ENCODE results near the gene ANGEL1.

ANGEL1 gene

GRCh38 chr14:76780058-76780345 is 32.7 kb downstream of the ANGEL1 start:
- in situ Hi-C loops (cut with MboI; ENCODE audit: low sequenced_read_pairs), result no loop called here

GRCh38 chr14:76779221-76780057 is 33.2 kb downstream of the ANGEL1 start:
- in situ Hi-C loops (cut with MboI; ENCODE audit: low sequenced_read_pairs), result no loop called here

- in situ Hi-C loops (cut with MboI; ENCODE audit: low sequenced_read_pairs), result no loop called here
Measured at GRCh38 chr14:76778546-76779215, 34.0 kb downstream of the ANGEL1 start.

DNA sequence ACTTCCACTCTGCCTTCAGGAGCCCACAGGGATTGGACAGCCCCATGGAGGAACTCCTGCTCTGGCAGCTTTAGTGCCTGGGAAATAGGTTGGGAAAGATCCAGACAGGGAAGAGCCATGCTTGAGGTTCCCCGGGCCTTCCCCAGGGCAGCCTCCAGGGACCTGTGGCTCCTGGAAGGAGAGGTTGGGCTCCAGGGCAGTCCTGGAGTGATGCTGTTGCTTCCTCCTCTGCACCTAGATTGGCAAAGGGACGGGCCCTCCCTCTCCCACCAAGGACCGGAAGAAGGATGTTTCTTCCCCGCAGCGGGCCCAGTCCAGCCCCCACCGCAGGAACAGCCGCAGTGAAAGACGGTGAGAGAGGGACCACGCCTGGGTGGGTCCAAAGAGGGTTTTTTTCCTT is 35.0 kb downstream of the ANGEL1 start:
- in situ Hi-C loops (cut with MboI; ENCODE audit: low sequenced_read_pairs), result no loop called here

DNA sequence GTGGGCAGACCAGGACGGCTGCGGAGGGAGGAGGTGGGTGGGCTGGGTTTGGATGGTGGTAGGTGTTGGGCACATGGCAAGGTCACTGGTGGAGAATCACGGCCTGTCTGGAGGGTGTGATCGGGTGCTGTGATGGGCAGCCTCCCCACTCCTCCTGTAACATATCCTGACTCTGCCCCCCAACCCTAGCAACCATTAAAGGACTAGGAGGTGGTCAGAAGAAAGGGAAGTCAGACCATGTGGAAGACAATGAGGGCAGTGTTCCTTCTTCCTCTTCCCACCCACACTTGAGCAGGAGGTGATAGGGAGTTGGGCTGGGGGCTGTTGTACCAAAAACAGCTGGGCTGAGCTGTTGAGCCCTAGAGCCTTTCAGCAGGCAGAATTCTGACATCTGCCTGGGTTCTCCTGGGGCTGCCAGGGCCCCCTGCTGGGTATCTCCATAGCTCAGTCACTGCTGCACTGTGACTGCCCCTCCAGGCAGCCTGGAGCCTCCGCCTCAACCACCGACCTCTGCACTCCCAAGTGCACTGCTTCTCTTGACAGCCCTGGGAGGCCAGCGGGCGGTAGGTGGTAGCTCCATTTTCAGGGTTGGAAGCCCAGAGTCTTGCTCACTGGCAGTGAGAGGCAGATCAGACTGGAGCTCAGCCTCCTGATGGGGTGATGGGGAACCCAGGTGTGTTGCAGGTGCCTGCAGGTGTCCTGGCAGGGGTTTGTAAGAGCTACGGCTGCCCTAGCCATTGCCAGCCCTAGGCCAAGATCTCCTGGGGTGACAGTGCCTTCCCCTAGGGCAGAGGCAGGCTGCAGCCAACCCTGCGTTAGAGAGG is 36.0 kb downstream of the ANGEL1 start:
- in situ Hi-C loops (cut with MboI; ENCODE audit: low sequenced_read_pairs), result no loop called here

GRCh38 chr14:76775695-76776427 is 36.8 kb downstream of the ANGEL1 start:
- in situ Hi-C loops (cut with MboI; ENCODE audit: low sequenced_read_pairs), result no loop called here

- in situ Hi-C loops (cut with MboI; ENCODE audit: low sequenced_read_pairs), result no loop called here
Measured at GRCh38 chr14:76774821-76775694, 37.6 kb downstream of the ANGEL1 start.

DNA sequence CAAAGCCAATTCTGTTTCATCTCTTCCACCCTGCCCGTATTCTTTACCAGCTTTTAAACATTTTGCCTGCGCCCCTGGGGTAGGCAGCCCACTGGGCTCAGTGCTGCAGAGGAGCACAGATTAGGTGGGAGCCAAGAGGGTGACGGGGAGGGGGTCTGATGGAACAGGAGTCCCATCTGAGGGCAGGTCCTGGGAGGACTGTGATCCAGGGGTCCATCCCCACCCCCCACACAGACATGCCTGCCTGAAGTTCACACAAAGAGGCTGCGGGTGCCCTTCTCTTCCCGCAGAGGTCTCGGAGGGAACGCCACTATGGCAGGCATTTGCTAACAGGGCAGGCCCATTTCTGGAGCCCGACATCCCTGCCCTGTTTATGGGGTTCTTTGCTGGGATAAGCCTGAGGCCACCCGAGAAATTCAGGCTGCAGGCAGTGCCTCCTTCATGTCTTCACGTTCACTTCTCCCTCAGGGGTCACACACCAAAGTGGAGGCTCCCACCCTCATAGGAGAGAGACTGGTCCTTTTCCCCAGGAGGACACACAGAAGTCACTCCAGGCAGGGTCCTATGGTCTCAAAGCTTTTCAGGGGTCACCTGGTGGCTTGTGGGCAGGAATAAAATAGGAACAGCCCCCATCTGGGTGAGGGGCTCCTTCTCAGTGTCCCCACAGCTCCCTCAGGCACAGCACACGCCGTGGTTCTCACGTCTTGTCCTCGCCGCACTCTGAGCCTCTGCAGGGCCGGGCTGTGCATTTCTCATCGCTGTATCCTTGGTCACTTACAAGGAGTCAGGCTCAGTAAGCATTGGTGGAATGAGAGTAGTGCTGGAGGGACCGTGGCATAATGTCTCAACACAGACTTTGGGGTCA is 38.5 kb downstream of the ANGEL1 start:
- in situ Hi-C loops (cut with MboI; ENCODE audit: low sequenced_read_pairs), result no loop called here

GRCh38 chr14:76773188-76773885 is 39.3 kb downstream of the ANGEL1 start:
- in situ Hi-C loops (cut with MboI; ENCODE audit: low sequenced_read_pairs), result no loop called here

DNA sequence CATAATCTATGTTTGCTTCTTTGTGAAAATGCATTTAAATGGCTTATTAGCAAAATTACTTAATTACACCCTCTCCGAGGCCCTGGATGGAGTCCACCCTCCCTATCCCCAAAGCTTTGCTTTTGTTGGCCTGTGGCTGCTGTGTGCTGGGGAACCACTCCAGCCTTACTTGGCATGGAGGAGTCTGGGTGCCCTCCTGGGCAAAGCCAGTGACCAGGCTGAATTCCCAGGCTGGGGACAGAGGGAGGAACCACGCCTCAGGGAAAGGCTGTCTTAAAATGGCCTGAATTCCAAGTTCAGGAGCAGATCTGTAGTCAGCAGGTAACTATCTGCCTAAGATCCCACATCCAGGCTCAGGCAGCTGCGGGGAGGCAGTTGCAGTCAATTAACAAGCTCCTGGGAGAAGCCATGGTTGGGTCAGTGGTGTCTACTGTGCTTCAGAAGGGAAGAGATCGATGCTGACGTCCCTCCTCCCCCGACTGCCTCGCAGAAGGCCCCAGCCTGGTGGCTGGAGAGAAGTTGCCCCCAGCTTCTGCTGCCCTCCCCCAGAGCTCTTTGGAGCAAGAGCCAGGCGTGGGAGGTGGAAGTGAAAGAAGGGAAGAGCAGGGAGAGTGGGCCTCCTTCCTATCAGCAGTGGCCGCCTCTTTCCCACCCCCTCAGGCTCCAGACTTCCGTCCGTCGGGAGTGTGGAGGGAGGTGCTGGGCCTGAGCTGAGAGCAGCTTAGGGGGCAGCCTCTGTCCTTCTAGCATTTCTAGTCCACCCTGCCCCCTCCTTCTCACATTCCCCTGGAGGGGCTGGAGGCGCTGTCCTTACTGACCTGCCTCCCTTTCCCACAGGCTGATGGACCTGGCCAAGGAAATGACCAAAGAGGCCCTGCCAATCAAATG is 40.1 kb downstream of the ANGEL1 start:
- in situ Hi-C loops (cut with MboI; ENCODE audit: low sequenced_read_pairs), result no loop called here

DNA sequence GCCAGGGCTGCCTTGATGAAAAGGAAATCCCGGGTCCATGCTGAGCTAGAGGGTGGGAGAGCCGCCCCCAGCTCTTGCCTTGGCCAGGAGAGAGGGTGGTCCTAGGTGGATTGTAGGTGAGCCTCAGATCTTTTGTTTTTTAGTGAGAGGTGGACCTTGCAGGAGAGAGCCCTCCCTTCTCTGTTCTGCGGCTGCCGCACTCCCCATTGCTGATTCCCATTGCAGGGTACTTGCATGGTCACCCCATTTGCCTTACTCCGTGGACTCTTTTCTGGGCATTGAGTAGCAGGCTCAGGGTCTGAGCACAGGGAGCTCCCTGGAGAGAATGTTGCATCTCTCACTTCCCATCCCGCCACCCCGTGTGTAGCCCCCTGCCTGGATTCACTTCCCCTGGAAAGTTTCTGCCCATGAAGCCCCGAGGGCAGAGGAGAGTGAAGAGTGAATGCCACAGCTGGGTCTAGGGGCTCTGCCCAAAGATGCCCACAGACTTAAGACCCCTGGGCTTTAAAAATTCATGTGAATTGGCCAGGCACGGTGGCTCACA is 41.2 kb downstream of the ANGEL1 start:
- in situ Hi-C loops (cut with MboI; ENCODE audit: low sequenced_read_pairs), result no loop called here

DNA sequence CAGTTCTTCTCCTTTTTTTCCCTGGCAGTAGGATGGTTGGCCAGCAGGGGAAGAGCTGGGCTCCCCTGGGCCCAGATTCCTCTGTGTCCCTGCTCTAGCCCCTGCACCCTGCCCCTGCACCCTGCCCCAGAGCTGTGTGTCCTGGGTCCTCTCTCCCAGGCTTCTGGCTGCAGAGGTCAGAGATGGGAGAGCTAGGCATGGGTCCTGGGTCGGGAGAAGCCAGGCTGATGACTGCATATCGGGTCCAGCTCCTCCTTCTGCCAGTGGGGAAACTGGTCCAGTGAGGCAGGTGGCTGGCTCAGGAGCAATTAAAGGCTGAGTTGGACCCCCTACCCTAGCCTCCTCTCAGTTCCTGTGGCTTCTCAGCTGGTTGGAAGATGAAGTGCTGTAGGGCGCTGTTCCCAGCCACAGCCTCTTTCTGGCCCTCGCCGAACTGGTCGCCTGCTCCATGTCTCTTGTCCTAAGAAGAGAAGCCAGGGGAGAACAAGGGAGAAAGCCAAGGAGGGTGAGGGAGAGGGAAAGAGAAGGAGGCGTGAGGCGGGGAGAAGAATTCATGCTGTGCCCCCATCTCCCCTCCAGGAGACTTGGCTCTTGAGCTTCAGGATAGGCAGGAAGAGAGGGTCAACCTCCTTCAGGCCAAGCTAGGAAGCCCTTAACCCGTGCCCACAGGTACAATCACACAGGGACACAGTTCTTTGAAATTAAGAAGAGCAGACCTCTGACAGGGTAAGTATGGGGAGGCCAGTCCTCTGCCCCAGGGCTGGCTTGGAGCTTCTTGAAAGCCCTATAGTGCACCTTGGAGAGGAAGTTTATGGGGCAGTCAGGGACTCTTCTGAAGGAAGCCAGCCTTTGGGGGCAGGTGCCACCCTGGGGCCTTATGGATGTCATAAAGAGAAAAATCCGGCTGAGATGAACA is 41.9 kb downstream of the ANGEL1 start:
- in situ Hi-C loops (cut with MboI; ENCODE audit: low sequenced_read_pairs), result no loop called here

GRCh38 chr14:76769636-76770292 is 42.9 kb downstream of the ANGEL1 start:
- in situ Hi-C loops (cut with MboI; ENCODE audit: low sequenced_read_pairs), result no loop called here

DNA sequence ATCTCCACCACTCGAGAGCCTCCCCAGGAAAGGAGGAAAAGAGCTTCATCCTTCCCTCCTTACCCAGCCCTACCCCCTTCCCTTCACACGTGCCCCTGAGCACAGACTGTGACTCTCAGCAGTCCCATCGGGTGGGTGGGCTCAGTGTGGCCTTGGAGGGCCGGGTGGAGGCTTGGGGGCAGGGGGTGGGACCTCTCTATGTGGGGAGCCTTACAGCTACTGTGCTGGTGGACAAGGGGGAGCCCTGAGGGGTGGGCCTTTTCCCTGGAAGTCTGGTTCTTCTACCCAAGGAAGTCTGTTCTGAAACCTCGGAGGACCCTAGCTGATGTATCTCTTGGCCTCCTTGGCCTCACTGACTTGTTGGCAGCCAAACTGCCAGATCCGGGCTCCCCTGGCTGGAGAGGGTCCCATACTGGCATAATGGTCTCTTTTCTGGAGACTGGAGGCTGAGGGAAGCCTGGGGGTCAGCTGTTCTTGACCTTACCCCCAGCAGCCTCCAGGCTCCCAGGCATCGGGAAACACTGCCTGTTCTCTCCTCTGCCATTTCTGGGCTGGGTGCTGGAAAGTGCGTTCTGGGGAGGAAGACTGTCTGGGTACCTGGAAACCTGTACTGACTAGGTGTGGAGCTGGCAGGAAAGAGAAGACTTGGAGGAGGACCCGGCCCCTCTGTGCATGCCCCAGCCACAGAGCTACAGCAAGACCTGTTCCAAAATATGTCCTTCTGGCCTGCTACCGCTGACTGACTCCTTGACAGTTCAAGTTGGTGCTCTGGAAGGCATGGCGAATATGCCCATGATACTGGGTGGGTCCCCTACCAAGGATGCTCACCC is 43.8 kb downstream of the ANGEL1 start:
- in situ Hi-C loops (cut with MboI; ENCODE audit: low sequenced_read_pairs), result no loop called here
